Measurements from ENCODE around the gene MEGF9. TPM values are rescaled to one million over a fixed set of nuclear protein-coding genes. Genes with fewer than 3 reads are reported as not detected.

MEGF9 gene
- total RNA-seq, 1 donor from 2014 or later = 15.5 TPM

GRCh38 chr9:120626512-120626911 lies 87.8 kb downstream of the MEGF9 start:
- no peak for DNase-seq (ENCODE audit: low spot score)

DNA sequence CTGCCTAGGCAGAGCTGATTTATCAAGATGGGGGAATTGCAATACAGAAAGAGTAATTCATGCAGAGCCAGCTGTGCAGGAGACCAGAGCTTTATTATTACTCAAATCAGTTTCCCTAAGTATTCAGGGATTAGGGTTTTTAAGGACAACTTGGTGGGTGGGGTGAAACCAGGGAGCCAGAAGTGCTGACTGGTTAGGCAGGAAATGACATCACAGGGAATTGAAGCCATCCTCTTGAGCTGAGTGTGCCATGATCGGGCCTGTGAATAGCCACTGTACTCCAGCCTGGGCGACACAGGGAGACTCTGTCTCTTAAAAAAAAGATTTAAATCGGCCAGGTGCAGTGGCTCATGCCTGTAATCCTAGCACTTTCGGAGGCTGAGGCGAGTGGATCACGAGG lies 89.0 kb downstream of the MEGF9 start:
- no peak for DNase-seq (ENCODE audit: low spot score)

DNA sequence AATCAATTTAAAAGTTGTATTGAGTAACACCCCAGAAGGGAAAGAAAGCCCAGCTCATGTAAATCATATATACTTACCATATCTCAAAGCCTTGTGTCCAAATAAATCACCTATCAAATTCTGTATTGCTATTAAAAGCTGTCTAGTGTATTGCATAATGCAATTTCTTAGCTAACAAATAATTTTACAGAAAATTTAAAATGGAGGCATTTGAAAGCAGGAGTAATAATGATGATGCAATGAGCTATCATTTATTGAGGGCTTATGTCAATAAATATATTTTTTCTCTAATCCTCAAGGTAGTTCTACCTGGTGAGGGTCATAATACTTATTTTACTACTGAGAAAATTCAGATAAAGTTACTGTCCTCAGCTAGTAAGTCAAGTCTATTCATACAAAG lies 91.5 kb downstream of the MEGF9 start:
- no peak for DNase-seq (ENCODE audit: low spot score)

GRCh38 chr9:120621941-120622340 lies 92.3 kb downstream of the MEGF9 start:
- DNase-seq (ENCODE audit: low spot score) = no peak

DNA sequence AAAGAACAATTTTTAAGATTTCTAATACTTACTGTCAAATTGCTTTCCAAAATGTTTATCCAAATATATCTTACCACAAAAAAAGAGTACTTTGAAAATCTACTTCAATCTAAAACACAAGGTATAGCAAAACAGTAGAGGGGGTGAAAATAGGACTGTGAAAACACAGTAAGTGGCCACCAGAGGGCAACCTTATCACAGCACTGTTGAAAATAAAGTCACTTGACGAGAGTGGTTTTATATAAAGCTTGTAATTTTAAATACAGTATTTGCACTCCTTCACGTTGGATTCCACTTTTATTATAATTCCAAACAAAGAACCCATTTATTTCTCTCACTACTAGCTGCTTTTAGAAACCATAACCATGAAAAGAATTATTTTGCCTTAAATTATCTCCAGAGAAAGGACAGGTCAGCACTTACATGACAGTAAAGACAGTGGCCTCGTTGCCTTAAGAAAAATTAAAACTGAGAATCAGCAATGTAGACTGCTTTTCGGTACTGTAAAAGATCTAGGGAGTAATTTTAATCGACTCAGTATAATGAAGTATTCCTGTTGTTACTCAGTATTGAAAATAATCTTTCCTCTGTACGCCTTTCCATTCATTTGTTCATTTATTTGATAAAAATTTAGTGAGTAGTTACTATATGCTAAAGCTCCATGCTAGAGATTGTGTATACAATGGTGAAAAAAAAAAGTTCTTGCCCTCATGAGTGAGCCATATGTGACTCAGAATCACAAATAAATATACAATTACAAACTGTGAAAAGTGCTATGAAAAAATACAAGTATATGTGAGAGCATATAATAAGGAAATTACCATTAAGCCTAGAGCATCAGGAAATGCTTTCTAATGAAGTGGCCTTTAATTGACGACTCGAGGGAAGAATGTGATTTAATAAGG lies 94.3 kb downstream of the MEGF9 start:
- peak; percentile 52 for DNase-seq (ENCODE audit: low spot score)

DNA sequence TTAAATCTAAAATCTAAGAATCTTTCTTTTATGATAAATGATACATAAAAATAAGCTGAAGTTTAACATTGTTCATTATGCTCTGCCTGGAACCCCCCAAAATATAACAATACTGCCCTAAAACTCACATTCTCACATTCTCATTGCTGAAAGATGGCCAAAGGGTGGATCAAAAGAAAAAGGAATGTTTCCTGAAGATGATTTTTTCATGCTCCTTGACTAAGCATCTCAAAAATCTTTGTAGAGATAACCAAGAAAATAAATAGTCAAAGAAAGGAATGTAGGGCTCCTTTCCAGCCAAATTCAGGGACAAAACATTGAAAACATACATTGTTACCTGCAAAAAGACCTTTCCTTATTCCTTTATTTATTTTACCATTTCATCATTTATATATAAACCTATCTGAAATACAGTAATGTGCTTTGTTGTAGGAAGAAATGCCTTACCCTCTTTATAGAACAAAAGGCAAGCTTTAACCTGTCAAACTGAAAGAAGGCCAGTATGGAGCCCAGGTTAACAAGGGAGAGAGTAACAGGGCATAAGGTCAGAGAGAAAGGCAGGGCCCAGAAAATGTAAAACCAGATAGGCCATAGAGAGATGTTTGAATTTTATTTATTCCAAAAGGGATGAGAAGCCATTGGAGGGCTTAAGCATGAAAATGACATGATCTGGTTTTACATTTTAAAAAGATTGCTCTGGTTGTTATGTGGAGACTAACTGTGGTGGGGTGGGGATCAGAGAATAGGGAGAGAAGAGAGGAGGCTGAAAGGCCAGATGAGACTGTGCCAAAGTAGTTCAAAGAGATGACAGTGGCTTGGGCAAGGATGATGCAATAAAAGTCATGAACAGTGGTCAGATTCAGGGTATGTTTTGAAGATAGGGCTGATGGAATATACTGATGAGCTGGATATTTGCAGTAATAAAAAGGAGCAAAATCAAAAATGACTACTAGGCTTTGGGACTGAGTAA lies 97.0 kb downstream of the MEGF9 start:
- no peak for DNase-seq (ENCODE audit: low spot score)

GRCh38 chr9:120612218-120612617 lies 102.1 kb downstream of the MEGF9 start:
- DNase-seq (ENCODE audit: low spot score) = no peak

DNA sequence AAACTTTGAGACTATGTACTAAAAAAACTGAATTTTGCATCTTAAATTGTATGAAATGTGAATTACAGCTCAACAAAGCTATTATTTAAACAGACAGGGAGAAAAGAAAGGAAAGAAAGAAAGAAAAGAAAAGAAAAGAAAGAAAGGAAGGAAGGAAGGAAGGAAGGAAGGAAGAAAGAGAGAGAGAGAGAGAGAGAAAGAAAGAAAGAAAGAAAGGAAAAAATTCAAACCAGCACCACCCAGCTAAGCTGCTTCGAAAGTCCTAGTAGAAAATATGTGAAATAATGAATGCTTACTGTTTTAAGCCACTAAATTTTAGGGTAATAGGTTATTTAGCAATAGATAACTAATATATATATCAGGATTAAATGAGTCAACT lies 102.6 kb downstream of the MEGF9 start:
- no peak for DNase-seq (ENCODE audit: low spot score)

GRCh38 chr9:120610975-120611689 lies 103.1 kb downstream of the MEGF9 start:
- no peak for DNase-seq (ENCODE audit: low spot score)

DNA sequence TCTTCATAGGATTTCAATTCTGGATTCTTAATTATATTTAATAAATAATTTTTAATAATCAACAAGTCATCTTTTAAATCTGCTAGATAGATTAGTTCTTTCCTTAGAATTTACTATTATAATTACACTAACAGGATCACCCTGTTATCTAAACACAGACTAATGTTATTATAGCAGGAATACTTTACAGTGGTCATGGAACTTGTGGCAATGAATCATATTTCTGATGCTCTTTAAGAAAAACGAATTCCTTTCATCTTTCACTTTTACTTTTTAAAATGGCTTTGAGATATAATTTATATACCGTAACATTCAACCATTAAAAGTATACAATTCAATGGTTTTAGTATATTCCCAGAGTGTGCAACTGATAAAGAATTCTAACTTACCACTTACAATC lies 104.6 kb downstream of the MEGF9 start:
- DNase-seq (ENCODE audit: low spot score) = no peak

DNA sequence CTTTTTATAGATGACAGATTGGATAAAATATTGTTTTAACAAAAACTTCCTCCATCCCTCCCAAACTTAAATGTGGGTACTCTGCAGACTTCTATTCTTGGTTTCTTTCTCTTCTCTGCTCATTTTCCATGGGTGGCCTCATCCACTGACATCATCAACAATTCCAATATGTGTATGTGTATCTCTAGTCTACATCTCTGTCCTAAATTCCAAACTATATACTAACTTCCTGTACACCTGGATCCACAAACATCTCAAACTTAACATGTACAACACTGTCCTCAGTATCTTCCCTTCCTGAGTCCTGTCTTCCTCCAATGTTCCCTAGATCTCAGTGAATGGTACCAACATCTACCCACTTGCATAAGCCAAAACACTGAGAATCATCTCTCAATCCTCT lies 105.8 kb downstream of the MEGF9 start:
- DNase-seq (ENCODE audit: low spot score) = no peak

DNA sequence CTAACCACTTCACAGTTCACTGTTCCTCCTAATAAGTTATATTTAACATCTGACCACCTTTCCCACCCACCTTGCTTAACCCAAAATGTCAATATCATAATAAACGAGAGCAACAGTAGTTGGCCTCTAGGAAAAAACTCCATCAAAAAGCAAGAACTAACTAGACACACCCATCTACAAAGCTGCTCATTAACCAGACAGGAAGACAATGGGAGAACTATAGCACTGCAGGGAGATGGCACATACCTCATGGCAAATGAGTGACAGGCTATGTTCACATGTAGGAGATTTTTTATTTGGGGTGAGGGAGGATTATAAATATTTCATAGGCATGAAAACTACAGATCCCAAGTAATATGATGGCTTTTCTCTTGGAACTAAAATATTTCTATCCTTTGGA lies 110.7 kb downstream of the MEGF9 start:
- DNase-seq (ENCODE audit: low spot score) = no peak

GRCh38 chr9:120603010-120603409 lies 111.3 kb downstream of the MEGF9 start:
- no peak for DNase-seq (ENCODE audit: low spot score)

GRCh38 chr9:120593955-120594277 lies 120.4 kb downstream of the MEGF9 start:
- no peak for DNase-seq (ENCODE audit: low spot score)

DNA sequence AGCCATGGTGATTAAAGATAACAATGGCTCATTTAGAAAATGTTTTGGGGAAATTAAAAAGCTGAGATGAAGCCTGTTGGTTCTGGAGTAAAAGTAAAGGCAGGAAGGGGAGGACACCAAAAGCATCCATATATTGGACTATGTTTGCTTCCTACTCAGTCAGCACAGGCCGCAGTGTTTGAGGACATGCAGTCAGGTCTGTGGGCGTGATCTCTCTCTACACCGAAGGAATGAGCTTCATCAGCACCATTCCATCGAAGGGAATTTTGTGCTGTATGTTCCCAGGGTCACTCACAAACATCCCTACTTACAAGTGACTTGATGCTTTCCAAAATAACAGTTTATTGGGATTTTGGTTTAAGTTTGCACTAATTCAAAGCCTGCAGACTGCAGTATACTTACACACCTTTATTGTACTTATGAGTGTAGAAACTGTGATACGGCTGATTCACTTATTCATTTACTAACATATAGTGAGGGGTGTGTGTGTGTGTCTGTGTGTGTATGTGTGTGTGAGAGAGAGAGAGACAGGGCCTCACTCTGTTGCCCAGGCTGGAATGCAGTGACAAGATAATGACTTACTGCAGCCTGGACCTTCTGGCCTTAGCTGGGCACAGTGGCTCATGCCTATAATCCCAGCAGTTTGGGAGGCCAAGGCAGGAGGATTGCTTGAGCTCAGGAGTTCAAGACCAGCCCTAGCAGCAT lies 120.9 kb downstream of the MEGF9 start:
- no peak for DNase-seq (ENCODE audit: low spot score)

DNA sequence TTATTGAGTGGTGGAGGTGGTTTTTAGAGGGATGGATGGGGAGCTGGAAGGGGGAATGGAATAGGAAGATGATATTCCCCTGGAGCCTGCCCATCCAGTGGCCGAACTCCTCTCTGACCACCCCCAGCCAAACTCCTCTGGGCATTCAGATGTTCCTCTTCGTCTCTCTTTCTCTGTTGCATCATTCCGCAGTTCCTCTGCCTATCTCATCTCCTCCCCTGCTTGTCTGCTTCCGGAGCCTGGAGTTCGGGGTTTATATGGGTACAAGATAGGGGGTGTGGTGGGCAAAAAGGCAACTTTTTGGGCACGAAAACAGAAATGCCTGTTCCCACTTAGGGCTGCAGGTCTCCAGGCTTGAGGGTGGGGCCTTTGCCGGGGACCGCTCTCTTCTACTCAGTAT lies 122.1 kb downstream of the MEGF9 start:
- no peak for DNase-seq (ENCODE audit: low spot score)

DNA sequence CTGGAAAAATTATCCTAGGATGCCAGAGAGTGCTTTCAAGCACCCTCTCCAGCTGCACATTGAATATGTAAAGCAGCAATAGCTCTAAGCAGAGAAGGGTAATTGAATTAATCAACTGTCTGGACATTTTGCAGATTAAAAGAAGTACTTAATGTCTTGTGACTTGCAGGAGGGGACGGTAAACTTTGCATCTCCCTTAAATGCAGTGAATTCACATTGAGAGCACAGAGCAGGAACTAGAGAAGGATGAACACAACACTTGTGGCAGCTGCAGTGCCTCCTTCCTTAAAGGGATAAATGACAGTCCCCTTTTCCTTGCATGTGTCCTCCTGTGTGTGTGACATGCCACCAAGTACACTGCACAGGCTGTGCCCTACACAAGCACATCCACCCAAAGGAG lies 126.9 kb downstream of the MEGF9 start:
- no peak for DNase-seq (ENCODE audit: low spot score)

- DNase-seq (ENCODE audit: low spot score) = peak; percentile 43
Measured at GRCh38 chr9:120583958-120584369, 130.3 kb downstream of the MEGF9 start.

DNA sequence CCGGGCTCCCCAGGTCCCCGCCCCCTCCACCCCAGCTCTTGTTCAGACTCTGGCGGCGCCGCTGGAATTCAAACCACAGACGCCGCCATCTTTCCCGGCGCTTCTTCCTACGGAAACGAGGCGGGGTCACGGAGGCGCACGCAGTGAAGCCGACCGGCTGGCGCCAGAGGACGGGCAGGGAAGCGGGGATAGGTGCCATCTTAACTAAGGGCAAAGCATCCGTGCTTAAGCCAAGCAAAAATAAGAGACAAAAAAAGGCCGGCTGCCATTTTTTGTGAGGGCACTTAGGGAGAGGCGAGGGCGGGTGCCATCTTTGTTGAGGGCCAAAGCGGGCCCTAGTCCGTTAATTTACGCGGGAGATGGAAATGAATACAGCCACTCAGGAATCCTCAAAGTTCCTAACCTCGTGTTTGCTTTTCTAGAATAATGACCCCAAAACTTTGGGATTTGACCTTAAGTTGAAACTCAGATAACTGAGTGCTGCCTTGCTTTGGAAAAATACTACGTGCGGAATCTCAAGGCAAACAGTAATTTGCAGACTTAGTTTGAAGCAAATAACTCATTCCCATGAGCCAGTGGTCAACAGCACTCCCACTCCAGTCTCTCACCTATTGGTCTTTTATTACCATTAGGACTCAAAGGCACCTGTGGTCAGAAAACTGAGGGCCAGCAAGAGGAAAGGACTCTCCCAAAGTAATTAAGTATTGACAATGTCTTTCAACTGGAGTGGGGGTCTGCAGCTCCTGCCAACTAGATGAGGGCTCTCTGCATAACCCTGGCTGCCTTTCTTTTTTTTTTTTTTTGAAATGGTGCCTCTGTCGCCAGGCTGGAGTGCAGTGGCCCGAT lies 134.0 kb downstream of the MEGF9 start, which contains the start of gene CDK5RAP2:
Gene CDK5RAP2 (minus strand): TSS at position 117 of the 846 bp plus-strand sequence. CDS start 189 bp downstream, outside the sequence.
- peak; percentile 96 for DNase-seq (ENCODE audit: low spot score)
